HG02759 (cell line): ENCODE data around the gene GFPT2.

Experiments used
- ATAC-seq: cut with Tn5 transposase; IDR thresholded peaks from one replicate; pipeline ENCODE4 v1.9.1; 2021; ENCODE audit warnings: mild to moderate bottlenecking, moderate library complexity; ENCODE audit not compliant: unreplicated experiment

Gene GFPT2

DNA sequence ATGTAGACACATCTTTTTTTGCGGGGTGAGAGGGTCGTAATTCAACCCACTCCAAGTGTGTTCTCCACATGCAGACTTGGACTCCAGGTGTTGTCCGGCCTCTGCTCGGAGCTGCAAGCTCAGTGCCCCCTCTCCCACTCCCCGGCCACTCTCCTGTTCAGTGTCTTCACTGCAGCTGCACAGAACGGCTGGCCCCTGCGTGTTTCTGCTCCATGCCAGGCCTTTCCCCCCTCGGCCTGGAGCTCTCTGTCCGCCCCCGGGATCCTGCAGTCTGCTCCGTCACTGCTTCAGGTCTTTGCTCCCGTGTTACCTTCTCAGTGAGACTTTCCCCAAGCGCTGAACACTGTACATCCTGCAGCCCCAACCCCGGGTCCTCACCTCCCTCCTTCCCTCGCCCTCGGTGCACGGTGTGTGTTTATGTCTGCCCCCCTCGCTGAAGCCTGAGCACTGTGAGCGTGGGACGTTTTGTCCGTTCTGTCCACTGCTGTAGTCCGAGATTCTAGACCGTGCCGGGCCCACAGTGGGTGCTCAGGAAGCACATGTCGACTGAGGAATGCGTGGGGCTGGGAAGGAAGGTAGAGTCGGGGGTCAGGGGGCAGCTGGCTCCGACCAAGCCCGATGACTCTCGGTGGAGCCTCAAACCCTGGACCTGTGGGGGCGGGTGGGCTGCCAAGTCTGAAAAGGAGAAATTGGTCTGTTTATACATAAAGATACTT is 26.4 kb upstream of the GFPT2 start:
- ATAC-seq = no peak

DNA sequence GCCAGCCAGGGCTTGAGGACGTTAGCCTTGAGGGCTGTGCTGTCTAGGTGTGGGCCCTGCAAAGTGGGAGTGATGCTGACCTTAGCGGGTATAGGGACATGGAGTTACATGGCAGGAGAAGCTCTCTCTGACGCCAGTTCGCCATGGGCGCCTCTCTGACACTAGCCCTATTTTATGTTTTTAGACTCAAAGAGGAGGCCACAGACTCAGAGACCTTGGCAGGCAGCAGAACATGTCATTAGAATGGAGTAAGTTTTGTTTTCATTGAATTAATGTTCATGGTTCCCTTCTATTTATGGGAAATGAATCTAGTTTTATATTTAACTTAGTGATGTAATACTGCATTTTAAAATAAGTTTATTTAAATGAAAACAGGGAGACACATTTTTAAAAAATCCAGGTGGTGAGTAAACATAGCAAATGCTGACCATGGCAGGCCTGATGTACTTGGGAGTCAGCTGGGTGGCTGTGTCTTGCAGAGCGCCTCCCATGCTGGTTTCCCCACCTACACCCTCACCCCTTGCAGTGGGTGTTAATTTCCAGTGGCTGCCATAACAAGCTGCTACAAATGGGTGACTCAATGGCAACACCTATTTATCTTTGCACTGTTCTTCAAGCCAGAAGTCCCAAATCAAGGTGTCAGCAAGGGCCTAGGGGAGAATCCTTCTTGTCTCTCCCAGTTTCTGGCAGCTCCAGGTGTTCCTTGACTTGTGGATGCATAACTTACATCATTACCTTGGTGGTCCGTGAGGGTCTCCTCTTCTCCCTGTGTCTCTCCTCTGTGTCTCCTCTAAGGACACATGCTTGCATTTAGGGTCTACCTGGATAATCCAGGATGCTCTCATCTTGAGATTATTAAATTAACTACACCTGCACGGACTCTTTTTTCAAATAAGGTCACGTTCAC is 25.6 kb upstream of the GFPT2 start:
- ATAC-seq = no peak

DNA sequence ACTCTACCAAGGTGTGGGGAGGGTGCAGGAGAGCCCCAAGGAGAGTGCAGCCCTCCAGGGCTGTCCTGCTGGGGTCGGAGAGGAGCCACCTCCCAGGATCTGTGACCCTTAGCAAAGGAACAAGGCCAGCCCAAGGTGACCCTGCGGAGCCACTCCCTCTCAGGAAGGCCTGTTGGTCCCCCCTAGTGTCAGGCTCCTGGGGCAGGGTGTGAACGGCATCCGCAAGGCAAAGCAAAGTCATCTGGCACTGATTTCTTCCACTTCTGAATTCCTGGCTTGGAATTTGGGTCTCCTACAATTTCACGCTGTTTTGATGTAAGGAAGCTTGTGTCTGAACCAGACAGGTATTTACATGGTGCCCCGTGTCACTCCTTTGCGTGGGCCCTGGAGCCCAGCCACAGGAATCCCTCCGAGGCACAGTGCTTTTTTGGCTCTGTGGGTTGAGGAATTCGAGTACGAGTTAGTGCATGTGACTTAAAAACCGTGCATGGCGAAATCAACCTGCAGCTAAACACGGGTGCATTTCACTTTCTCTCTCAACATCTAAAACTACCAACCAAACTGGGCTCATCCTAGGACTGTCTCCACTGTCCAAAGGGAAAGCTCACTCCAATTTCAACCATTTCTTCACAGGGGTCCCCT is 24.5 kb upstream of the GFPT2 start:
- no peak for ATAC-seq

- ATAC-seq = no peak
Observed at GRCh38 chr5:180376511-180376910, 23.4 kb upstream of the GFPT2 start.

GRCh38 chr5:180375955-180376354 is 22.8 kb upstream of the GFPT2 start:
- ATAC-seq = no peak

- ATAC-seq = no peak
Observed at GRCh38 chr5:180375291-180375690, 22.2 kb upstream of the GFPT2 start.

DNA sequence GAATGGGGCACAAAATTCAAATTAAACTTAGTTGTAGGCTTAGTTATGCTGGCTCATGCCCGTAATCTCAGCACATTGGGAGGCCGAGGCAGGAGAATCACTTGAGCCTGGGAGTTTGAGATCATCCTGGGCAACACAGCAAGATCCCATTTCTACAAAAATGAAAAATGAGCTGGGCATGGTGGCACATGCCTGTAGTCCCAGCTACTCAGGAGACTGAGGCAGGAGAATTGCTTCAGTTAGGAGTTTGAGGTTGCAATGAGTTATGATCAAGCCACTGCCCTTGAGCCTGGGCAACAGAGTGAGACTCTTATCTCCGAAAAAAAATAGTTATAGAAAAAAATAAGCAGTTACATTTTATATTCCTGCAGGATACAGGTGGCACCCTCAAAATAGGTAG is 20.7 kb upstream of the GFPT2 start:
- ATAC-seq = no peak

DNA sequence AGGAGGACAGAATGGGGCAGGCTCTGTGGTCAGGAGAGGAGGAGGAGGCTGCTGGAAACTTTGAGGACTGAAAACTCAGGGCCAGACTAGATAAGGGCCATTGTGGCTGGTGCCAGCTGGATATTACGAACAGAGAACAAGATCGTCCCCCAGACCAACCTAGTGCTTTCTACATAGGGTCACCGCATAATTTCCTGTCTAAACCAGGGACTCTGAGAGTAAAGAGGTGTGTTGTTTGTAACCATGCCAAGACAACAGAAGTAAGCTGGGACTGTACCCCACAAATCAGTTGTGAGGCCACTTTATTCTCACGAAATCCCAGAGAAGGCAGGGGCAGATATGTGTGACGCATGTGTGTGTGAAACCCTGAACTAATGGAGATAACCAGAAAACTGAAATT is 20.3 kb upstream of the GFPT2 start:
- ATAC-seq = no peak

DNA sequence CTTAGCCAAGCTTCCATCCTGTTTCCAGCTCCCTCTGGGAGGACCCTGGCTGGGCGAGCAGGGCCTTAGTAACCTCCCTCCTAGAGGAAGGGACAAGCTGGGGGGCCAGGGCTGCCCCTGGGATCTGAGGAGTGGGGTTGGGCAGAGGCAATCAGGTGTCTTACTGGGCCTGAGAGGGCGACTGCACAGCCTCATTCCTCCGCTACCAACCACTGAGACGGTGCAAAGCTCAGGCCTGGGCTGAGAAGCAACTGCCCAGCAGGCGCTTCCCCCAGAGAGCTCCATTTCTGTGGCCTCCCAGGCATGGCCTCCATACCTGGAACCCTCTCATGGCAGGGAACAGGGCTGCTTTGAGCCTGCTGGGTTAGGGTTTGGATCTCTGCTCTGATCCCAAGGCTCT is 18.8 kb upstream of the GFPT2 start:
- ATAC-seq = no peak

DNA sequence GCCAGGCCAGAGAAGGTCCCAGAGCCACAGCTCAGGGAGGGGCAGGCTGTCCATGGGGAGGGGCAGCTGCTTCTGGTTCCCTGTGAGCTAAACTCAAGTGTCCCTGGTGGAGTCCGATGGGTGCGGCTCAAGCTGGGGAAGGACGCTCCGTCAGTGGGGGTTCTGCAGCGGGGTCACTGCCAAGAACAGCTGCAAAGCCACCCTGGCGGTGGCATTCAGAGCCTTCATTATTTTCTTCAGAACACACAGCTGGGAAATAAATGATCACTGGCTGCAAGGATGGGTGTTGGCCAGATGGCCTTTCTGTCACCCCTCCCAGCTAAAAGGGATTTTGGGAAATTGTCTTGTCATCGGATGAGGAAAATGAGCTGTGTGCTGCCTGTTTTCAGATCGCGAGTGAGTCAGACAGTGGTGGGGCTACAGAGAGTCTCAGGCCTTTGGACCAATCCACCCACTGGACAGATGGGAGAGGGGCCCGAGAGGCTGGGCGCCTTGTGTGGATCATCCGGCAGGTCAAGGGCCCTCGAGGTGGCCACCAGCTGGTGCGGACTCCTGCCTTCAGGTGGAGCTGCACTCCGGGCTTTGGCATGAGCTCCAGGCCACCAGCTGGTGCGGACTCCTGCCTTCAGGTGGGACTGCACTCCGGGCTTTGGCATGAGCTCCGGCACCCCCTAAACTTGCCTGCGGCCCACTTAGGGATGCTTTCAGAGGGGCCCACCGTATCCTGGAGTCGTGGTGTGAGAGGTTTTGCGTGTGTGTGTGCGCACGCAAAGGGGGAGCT is 17.9 kb upstream of the GFPT2 start:
- ATAC-seq = no peak

DNA sequence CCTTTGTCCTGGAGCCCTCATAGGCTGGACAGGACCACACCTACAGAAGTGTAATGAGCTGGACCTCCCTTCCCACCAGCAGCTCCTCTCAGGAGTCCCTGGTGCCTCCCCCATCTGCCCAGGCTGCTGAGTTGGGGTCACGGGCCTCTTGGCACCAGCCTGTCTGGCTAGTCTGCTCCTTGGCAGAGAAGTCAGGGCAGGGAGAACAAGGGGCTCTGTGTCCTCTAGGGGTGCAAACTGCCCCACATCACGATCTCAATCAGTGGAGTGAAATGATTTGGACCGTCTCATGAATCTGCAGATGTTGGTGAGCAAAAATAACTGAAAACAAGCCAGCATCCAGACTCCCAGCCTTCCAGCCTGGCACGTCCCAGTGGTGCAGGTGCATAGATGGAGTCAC is 14.9 kb upstream of the GFPT2 start:
- ATAC-seq = no peak

DNA sequence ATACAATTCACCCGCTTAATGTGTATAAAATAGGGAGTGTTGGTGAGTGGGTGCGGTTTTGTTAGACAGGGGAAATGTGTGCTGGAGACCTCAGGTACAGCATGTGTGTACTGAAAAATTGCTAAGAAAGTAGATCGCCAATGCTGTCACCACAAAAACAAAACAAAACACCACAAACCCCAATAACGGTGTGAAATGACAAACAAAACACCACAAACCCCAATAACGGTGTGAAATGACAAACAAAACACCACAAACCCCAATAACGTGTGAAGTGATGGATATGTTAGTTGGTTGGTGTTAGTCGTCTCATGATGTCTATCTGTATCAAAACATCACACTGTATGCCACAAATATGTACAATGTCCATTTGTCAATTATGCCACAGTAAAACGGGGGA is 14.2 kb upstream of the GFPT2 start:
- no peak for ATAC-seq

DNA sequence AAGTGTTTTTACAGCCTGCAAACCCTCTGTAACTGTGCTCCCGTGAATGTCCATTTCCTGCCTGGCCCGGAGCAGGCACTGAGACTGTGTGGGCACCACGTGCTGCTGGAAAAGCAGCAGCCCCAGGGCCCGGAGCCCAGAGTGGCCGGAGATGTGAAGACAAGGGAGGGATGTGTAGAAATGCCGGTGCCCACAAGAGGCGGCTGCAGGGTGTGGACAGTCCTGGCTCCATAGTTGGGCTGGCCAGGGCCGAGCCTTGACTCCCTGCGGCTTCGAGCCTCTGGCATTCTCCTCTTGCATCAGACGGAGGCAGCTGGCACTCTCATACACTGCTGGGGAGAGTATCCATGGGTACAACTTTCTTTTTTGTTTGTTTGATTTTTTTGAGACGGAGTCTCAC is 13.2 kb upstream of the GFPT2 start:
- ATAC-seq = no peak

DNA sequence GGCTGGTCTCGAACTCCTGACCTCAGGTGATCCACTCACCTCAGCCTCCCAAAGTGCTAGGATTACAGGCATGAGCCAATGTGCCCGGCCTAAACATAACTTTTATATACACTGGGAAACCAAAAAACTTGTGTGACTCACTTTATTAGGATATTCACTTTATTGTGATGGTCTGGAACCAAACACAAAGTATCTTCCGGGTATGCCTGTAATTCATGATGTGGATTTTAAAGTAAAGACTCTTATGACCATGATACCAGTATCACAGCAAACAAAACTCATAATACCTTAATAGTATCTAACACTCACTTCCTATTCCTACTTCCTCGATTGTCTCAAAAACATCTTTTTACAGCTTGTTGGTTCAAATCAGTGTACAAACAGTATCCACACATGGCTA is 12.7 kb upstream of the GFPT2 start:
- no peak for ATAC-seq

GRCh38 chr5:180364306-180364856 is 11.2 kb upstream of the GFPT2 start:
- no peak for ATAC-seq

DNA sequence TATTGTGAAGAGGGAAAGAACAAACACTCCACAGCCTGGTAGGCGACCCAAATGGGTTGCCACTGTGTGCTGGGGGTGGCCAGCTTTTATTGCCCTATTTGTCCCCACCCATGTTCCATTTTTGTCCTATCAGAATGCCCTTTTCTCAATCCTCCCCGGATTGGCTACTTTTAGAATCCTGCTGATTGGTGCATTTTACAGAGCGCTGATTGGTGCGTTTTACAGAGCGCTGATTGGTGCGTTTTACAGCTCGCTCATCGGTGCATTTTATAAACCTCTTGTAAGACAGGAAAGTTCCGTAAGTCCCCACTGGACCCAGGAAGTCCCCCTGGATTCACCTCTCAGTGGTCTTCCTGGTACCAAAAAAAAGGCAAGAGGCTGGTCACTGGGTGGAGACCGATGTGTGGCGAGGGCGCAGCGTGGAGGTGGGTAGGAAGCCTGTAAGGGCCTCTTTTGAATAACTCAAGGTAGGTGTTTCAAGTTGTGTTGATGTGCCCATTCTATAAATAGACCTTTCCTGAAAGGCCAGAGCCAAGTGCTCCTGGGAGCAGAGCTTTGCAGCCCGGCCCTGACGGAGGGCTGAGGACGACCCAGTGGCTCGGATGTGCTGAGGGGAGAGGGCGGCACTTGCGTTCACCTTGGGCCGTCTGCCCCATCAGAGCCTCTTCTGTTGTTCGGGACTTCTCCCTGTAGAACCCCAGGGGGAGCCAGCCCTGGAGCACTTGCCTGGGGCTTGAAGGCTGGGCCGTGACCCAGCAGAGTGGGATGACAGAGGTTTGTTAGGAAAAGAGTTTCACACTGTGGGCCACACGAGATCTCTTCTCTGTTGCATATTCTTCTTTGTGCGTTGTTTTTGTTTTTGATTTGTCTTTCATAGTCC is 7.2 kb upstream of the GFPT2 start:
- ATAC-seq = no peak

GRCh38 chr5:180358694-180359093 is 5.6 kb upstream of the GFPT2 start:
- ATAC-seq = no peak

- no peak for ATAC-seq
Observed at GRCh38 chr5:180358179-180358578, 5.0 kb upstream of the GFPT2 start.

DNA sequence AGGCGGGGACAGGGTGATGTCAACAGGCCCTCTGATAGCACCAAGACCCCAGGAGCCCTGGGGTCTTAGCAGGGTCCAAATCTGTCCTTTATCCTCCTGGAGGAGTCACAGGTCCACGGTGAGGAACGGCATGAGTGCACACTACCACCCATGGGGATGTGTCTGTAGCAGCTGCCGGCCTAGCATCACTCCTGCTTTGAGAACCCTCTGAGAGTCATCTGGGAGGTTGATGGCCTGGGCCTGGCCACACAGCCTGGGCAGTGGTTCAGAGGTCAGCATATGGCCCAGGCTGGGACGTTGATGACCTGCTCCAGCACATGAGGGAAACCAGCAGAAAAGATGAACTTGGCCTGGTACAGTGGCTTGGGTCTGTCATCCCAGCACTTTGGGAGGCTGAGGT is 1.8 kb upstream of the GFPT2 start:
- no peak for ATAC-seq

- no peak for ATAC-seq
Observed at GRCh38 chr5:180353980-180354452, 880 bp upstream of the GFPT2 start.
